HG03139 (cell line): ENCODE data around the gene PCDHGC3.

Experiments used
- ATAC-seq: cut with Tn5 transposase; IDR thresholded peaks from one replicate; pipeline ENCODE4 v1.9.1; 2021; ENCODE audit not compliant: unreplicated experiment

PCDHGC3 gene

DNA sequence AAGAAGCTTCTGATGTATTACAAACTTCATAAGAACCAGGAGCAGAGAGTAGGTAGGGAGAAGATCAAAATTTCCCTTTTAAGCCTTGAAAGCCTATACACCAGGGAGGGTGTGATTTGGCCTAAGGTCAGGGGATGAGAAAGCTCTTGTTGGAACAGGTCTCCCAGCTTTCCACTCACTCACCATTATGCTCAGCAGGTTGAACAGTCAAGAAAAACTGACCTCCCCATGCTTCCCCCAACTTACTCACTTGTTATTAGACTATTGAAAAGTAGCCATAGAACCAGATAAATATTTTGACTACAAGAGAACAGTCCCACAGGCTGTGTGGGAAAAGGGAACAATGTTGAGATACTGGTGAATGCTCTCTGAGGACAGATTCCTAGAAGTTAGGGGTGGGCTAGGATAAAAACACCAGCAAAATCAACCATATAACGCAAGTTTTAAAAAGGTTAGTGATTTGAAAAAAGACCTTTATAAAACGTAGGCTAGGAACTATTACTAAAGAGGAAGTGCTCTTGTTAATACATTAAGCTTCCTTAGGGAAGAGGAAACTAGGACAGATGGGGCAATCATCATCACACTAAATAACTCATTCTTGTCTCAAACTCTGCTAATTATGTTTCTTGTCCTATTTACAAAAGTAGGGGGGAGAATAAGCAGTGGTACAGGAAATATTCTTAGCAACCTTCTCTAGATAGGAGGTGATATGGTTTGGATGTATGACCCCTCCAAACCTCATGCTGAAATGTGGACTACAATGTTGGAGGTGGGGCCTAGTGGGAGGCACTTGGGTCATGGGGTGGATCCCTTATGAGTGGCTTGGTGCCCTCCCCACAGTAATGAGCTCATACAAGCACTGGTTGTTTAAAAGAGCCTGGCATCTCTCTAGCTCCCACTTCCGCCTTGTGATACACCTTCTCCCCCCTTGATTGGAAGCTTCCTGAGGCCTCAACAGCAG is 44.1 kb downstream of the PCDHGC3 start:
- ATAC-seq = no peak

DNA sequence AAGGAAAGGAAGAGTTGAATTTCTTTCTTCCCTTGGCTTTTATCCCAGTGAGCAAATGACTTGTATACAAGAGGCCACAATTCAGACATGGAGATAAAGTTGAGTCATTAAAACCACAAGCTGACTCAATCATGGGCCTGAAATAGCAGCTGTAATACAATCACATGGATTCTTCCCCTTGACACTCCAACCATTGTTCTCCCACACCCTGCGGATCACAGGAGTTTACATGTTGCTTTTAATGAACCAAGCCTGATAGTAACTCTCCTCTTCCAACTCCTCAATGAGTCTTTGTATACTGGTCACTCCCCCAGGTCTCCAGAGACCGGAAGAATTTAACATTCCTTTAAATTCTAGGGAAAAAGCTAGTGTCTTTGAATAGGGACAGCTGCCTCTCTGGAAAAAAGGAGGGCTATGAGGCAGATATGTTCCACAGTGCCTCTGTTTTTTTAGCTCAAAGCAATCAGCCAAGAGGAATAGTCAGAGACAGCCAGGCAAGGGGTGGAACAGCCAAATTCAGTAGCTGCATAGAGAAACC is 45.5 kb downstream of the PCDHGC3 start:
- ATAC-seq = no peak

DNA sequence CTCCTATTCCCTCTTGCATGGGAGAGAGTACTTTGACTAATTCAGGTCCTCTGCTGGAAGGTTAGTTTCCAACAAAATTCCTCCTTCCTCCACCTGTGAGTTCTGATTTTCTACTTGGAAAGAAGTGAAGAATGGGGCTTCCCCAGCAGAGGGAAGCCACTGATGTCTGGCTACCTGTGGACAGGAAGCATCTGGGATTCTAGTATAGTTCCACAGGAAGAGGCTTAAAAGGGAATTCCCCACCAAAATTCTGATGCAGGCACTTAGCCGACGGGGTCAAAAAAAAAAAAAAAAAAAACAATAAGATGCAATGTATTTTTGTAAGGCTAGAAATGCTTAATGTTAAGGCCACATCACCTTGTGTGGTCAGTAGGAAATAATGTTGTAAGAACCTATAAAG is 46.5 kb downstream of the PCDHGC3 start:
- ATAC-seq = no peak

DNA sequence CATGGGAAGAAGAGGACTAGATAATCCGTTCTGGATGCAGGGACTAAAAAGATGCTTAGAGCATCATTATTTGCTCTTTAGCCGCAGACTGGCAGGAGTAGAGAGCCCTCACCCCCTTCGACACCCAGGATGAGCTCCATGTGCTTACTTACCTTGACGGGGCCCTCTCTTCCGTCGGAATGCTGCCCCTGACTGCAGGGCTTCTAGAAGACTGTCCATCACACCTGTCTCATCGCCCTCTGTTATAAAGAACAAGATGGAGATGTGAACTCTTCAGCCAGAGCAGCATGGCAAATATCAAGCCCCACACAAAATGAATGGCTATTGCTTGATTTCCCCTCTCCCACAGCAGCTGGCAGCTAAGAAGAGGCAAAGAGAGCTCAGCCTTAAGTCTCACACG is 48.2 kb downstream of the PCDHGC3 start:
- no peak for ATAC-seq

DNA sequence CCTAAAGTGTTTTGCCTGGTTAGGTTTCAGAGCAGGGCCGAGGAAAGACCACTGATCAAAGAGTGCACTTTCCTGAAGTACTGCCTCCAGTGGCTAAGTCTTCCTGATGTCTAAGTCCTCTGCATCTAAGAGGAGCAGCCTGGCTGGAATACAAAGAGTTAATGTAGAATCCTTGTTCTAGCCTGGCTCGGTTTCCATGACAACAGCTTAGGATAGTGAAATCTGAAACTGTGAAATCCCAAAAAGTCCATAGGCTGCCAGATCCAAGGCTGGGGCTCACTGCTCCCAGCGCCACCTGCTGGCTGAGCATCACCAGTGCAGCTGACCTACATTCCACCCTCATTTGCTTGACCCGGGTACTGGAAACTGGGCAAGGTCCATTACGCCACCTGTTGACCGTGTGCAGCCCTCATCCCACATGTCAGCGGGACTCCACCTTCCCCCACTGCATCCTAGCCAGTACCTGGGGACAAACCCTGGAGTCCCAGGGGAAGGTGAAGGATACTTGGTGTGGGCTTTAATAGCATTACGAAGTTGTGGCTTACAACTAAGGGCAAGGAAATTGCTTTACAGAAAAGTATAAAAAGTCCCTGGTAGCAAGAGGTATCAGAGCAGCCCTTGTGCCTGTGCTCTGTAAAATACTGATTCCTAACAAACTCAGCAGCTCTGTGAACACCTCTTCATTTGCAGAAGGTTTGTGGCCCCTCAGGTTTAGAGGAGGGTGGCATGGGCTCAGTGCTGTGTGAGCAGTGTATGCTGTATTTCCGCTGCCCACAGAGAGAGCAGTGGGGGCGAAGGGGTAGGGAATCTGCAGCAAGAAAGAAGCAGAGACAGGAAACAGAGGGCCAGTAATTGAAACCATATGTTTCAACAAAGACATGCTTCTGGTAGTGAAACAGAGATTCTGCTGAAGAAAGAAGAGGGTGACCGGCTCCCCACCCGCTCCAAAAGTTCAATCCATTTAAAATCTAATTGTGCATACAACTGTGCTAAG is 49.1 kb downstream of the PCDHGC3 start:
- peak; percentile 76 for ATAC-seq

DNA sequence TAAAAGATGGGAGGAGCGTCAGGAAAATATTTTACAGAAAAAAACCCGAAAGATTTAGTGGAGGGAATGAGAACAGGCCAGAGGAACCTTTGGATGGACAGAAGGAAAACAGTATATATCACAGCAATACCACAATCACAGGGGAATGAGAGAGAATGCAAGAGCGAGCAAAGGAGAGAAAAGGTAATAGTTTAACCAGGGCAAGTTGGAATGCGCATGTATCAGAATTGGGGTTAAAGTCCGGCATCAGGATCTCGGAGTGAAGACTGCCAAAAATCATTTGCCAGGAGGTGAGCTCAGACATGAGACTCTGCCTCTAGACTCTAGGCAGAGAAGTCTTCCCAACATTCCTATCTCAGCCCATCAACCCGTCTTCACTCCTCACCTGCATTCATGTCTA is 49.9 kb downstream of the PCDHGC3 start:
- ATAC-seq = no peak

DNA sequence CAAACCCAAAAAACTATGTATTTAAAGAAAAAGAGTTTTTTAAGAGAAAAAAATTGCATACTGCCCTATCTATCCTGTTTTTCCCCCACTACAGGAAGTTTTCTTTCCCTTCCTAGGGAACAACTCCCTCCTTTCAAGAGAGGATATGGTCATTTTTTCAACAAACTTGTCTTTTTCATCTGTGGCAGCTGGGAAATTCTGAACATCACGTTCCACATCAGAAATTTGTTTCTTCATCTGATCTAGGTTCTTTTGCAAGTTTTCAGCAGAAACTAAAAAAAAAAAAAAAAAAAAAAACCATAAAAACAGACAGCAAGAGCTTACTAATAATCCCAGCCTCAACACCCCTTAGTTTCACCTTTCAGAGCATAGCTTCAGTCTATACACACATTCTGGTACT is 51.7 kb downstream of the PCDHGC3 start:
- ATAC-seq = no peak
